Measurements from ENCODE around the gene PRM1.
A peak's percentile ranks its signal among the peaks of the same experiment; 100 is the strongest.

Gene PRM1

DNA sequence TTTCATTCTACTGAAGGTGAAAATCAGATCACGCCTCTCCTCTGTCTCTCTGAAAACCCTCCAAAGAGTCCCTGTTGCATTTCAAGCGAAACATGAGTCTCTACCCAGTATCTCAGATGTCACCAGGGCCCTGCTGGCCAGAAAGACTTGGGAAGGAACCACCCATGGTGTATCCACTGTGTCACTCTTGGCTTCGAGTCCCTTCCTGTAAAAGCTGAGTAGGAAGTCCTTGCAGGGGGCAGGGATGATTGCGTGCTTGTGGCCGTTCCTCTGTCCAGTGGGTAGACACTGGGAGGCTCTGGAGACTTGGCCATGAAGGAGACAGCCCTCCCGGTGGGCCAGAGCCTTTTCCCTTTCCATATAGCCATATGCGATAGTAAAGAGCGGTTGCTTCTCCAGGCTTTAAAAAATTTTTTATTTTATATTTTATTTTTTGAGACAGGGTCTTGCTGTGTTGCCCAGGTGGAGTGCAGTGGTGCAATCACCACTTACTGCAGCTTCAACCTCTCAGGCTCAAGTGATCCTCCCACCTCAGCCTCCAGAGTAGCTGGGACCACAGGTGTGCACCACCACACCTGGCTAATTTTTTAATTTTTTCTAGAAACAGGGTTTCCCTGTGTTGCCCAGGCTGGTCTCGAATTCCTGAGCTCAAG, 45.1 kb upstream of the PRM1 start:
- H3K4me3 ChIP-seq (ENCODE audit: low read length in 2 of 2), result no peak overlapping the region
- no peaks in the 10 kb centered on the region for H3K9me3 ChIP-seq (replicated peaks in 1 of 2; ENCODE audit: control insufficient read depth in 2 of 2, insufficient read depth in 1 of 2, low read depth in 1 of 2, low read length in 2 of 2)
- no peak overlapping the region for H3K4me2 ChIP-seq (ENCODE audit: insufficient read depth, low read length, poor library complexity, severe bottlenecking)
- no peak overlapping the region for H4K91ac ChIP-seq (ENCODE audit: low read depth, low read length, poor library complexity)
- peaks cover 2% of the 10 kb centered on the region for H3K79me1 ChIP-seq (ENCODE audit: low read depth, low read length)
- H3K4ac ChIP-seq (ENCODE audit: low read length), result peak overlapping the region; percentile 60
- H3K9ac ChIP-seq (ENCODE audit: low read depth, low read length, poor library complexity), result no peak overlapping the region
- H2BK12ac ChIP-seq (ENCODE audit: low read length), result no peak overlapping the region
- H2BK5ac ChIP-seq (ENCODE audit: low read length), result no peak overlapping the region
- peak overlapping the region; percentile 53 for H2BK15ac ChIP-seq (ENCODE audit: low read length)
- no peak overlapping the region for H3K23ac ChIP-seq (ENCODE audit: low read depth, low read length, poor library complexity)
- H3K27ac ChIP-seq (replicated peaks; ENCODE audit: low read length), result no peak overlapping the region
- peak overlapping the region; percentile 90 for H3K18ac ChIP-seq (ENCODE audit: low read length)
- H4K8ac ChIP-seq (ENCODE audit: low read depth, low read length), result peak overlapping the region; percentile 67
- no peak overlapping the region for H2AK5ac ChIP-seq (ENCODE audit: low read depth, low read length)
- H2AFZ ChIP-seq (ENCODE audit: low read length), result no peak overlapping the region
- DNase-seq (ENCODE audit: low spot score), result no peak
- H3K14ac ChIP-seq (ENCODE audit: low read length), result no peak overlapping the region
- no peak overlapping the region for H2BK120ac ChIP-seq (ENCODE audit: low read depth, low read length)
- no peaks in the 10 kb centered on the region for H3K36me3 ChIP-seq (replicated peaks in 1 of 2; ENCODE audit: control insufficient read depth in 2 of 2, insufficient read depth in 2 of 2, low read length in 2 of 2)
- WGBS, 2 donors (ENCODE audit: extremely low coverage in 2 of 2, insufficient read length in 2 of 2, insufficient replicate concordance in 1 of 2), result no CpG with 5 or more reads among the region's 9 CpGs
- peaks cover 11 to 21% of the 10 kb centered on the region in 2 donors for H3K4me1 ChIP-seq (ENCODE audit: control insufficient read depth in 2 of 2, insufficient read depth in 1 of 2, low read depth in 1 of 2, low read length in 2 of 2)
- no peaks in the 10 kb centered on the region for H3K27me3 ChIP-seq (ENCODE audit: control insufficient read depth in 3 of 3, insufficient read depth in 3 of 3, low read depth in 1 of 3, low read length in 3 of 3)

DNA sequence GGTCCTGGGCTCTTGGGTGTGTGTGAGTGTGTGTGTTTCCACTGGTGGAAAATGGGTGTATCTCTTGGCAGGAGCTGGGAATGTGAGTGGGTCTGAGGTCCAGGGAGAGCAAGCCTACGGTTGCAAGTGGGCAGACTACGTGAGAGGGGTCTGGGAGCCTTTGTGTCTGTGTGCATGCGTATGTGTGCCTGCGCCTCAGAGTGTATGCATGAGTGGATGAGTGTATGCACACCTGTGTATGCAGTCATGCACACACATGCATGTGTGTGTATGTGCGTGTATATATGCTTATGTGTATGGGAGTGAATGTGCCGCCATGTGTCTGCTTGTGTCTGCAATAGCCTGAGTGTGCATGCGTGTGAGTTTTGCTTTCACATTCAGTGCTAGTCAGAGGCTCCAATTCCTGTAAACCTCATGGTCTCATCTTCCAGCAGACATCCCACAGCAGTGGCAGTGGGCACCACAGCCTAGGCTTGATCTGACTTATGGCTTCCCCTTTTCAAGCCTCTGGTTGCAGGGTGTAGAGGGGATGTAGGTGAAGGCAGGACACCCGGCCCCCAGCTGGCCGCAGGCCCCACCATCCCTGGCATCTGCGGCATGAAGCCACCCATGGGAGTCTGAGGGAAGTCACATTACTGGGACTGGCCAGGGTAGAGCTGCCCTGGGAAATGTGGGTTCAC, 44.4 kb upstream of the PRM1 start:
- H3K36me3 ChIP-seq (replicated peaks in 1 of 2; ENCODE audit: control insufficient read depth in 2 of 2, insufficient read depth in 2 of 2, low read length in 2 of 2), result no peaks in the 10 kb centered on the region
- H2BK120ac ChIP-seq (ENCODE audit: low read depth, low read length), result peak overlapping the region; percentile 62
- peak overlapping the region; percentile 60 for H3K4ac ChIP-seq (ENCODE audit: low read length)
- H2AFZ ChIP-seq (ENCODE audit: low read length), result peak overlapping the region; percentile 46
- no peaks in the 10 kb centered on the region for H3K9me3 ChIP-seq (replicated peaks in 1 of 2; ENCODE audit: control insufficient read depth in 2 of 2, insufficient read depth in 1 of 2, low read depth in 1 of 2, low read length in 2 of 2)
- H3K4me1 ChIP-seq (ENCODE audit: control insufficient read depth in 2 of 2, insufficient read depth in 1 of 2, low read depth in 1 of 2, low read length in 2 of 2), result peaks cover 11 to 21% of the 10 kb centered on the region in 2 donors
- no CpG with 5 or more reads among the region's 10 CpGs for WGBS, 2 donors (ENCODE audit: extremely low coverage in 2 of 2, insufficient read length in 2 of 2, insufficient replicate concordance in 1 of 2)
- peak overlapping the region; percentile 2 for H2BK12ac ChIP-seq (ENCODE audit: low read length)
- peak overlapping the region; percentile 23 for H2AK5ac ChIP-seq (ENCODE audit: low read depth, low read length)
- no peak for DNase-seq (ENCODE audit: low spot score)
- peak overlapping the region; percentile 61 for H2BK15ac ChIP-seq (ENCODE audit: low read length)
- H3K18ac ChIP-seq (ENCODE audit: low read length), result peak overlapping the region; percentile 90
- H3K27ac ChIP-seq (replicated peaks; ENCODE audit: low read length), result no peak overlapping the region
- H4K8ac ChIP-seq (ENCODE audit: low read depth, low read length), result peak overlapping the region; percentile 44
- no peak overlapping the region for H3K9ac ChIP-seq (ENCODE audit: low read depth, low read length, poor library complexity)
- H3K14ac ChIP-seq (ENCODE audit: low read length), result peak overlapping the region; percentile 85
- H3K79me1 ChIP-seq (ENCODE audit: low read depth, low read length), result peaks cover 2% of the 10 kb centered on the region
- peak overlapping the region; percentile 40 for H3K23ac ChIP-seq (ENCODE audit: low read depth, low read length, poor library complexity)
- H3K27me3 ChIP-seq (ENCODE audit: control insufficient read depth in 3 of 3, insufficient read depth in 3 of 3, low read depth in 1 of 3, low read length in 3 of 3), result no peaks in the 10 kb centered on the region
- H3K4me3 ChIP-seq (ENCODE audit: low read length in 2 of 2), result no peak overlapping the region
- H2BK5ac ChIP-seq (ENCODE audit: low read length), result no peak overlapping the region
- H3K4me2 ChIP-seq (ENCODE audit: insufficient read depth, low read length, poor library complexity, severe bottlenecking), result no peak overlapping the region
- H4K91ac ChIP-seq (ENCODE audit: low read depth, low read length, poor library complexity), result no peak overlapping the region

DNA sequence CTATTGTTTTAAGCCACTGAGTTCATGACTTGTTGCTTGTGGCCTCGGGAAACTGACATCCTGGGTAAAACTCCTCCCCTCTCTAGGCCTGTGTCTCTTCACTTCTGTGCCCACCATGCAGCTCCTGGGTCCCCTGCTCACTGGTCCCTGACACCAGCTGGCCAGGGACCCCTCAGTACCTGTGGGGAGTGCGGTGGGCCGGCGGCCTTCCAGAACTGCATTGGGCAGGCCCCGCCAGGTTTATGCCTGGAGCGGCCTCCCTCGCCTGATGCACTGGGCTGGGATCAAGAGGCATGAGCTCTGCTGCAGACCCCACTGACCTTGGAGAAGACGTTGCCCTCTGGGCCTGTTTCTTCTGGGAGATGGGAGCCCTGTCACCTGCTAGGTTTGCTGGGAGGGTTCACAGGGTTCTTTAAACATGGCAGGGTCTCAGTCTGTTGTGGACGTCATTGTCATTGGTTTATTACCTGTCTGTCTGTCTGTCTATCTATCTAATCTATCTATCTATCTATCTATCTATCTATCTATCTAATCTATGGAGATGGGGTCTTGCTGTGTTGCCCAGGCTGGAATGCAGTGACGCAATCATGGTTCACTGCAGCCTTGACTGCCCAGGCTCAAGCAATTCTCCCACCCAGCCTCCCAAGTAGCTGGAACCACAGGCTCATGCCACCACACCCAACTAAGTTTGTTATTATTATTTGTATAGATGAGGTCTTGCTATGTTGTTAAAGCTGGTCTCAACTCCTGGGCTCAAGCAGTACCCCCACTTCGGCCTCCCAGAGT, 42.6 kb upstream of the PRM1 start:
- peak overlapping the region; percentile 14 for H2AK5ac ChIP-seq (ENCODE audit: low read depth, low read length)
- no peak overlapping the region for H2BK5ac ChIP-seq (ENCODE audit: low read length)
- no peak for DNase-seq (ENCODE audit: low spot score)
- H2BK120ac ChIP-seq (ENCODE audit: low read depth, low read length), result peak overlapping the region; percentile 85
- H3K4me2 ChIP-seq (ENCODE audit: insufficient read depth, low read length, poor library complexity, severe bottlenecking), result no peak overlapping the region
- H4K91ac ChIP-seq (ENCODE audit: low read depth, low read length, poor library complexity), result no peak overlapping the region
- no CpG with 5 or more reads among the region's 11 CpGs for WGBS, 2 donors (ENCODE audit: extremely low coverage in 2 of 2, insufficient read length in 2 of 2, insufficient replicate concordance in 1 of 2)
- no peak overlapping the region for H4K8ac ChIP-seq (ENCODE audit: low read depth, low read length)
- H2BK12ac ChIP-seq (ENCODE audit: low read length), result no peak overlapping the region
- peaks cover 2% of the 10 kb centered on the region for H3K79me1 ChIP-seq (ENCODE audit: low read depth, low read length)
- no peak overlapping the region for H3K9ac ChIP-seq (ENCODE audit: low read depth, low read length, poor library complexity)
- no peak overlapping the region for H2BK15ac ChIP-seq (ENCODE audit: low read length)
- H3K14ac ChIP-seq (ENCODE audit: low read length), result no peak overlapping the region
- H3K23ac ChIP-seq (ENCODE audit: low read depth, low read length, poor library complexity), result peak overlapping the region; percentile 13
- H2AFZ ChIP-seq (ENCODE audit: low read length), result peak overlapping the region; percentile 2
- no peak overlapping the region for H3K27ac ChIP-seq (replicated peaks; ENCODE audit: low read length)
- peaks cover 8 to 17% of the 10 kb centered on the region in 2 donors for H3K4me1 ChIP-seq (ENCODE audit: control insufficient read depth in 2 of 2, insufficient read depth in 1 of 2, low read depth in 1 of 2, low read length in 2 of 2)
- peak overlapping the region; percentile 77 for H3K4ac ChIP-seq (ENCODE audit: low read length)
- H3K27me3 ChIP-seq (ENCODE audit: control insufficient read depth in 3 of 3, insufficient read depth in 3 of 3, low read depth in 1 of 3, low read length in 3 of 3), result no peaks in the 10 kb centered on the region
- H3K18ac ChIP-seq (ENCODE audit: low read length), result peak overlapping the region; percentile 81
- no peaks in the 10 kb centered on the region for H3K36me3 ChIP-seq (replicated peaks in 1 of 2; ENCODE audit: control insufficient read depth in 2 of 2, insufficient read depth in 2 of 2, low read length in 2 of 2)
- no peak overlapping the region for H3K4me3 ChIP-seq (ENCODE audit: low read length in 2 of 2)
- peaks cover 0 to 2% of the 10 kb centered on the region in 2 donors for H3K9me3 ChIP-seq (replicated peaks in 1 of 2; ENCODE audit: control insufficient read depth in 2 of 2, insufficient read depth in 1 of 2, low read depth in 1 of 2, low read length in 2 of 2)

DNA sequence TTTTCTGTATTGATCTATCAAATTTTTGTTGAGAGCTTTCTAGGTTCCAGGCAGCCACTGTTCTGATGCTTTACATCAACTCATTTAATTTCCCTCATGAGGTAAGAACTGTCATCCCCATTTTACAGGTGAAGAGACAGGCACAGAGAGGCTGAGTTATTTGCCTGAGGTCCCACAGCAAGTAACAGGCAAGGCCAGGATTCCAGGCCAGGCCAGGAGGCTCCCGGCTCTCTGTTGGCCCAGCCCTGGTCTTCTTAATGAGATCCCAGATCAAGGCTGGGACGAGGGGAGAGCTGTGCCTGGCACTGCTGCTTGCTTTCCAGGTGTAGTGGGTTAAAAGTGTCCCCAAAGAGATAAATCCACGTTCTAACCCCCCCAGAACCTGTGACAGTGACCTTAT, 41.7 kb upstream of the PRM1 start:
- Histone ChIP-seq H3K36me3 (replicated peaks in 1 of 2; ENCODE audit: control insufficient read depth in 2 of 2, insufficient read depth in 2 of 2, low read length in 2 of 2) (no peaks in the 10 kb centered on the region), H4K91ac (ENCODE audit: low read depth, low read length, poor library complexity) (no peak overlapping the region), H3K23ac (ENCODE audit: low read depth, low read length, poor library complexity) (no peak overlapping the region), H2AK5ac (ENCODE audit: low read depth, low read length) (no peak overlapping the region), H3K4me3 (ENCODE audit: low read length in 2 of 2) (no peak overlapping the region), H2BK12ac (ENCODE audit: low read length) (no peak overlapping the region), H3K9me3 (replicated peaks in 1 of 2; ENCODE audit: control insufficient read depth in 2 of 2, insufficient read depth in 1 of 2, low read depth in 1 of 2, low read length in 2 of 2) (peaks cover 0 to 2% of the 10 kb centered on the region in 2 donors), H3K18ac (ENCODE audit: low read length) (no peak overlapping the region), H3K4me1 (ENCODE audit: control insufficient read depth in 2 of 2, insufficient read depth in 1 of 2, low read depth in 1 of 2, low read length in 2 of 2) (peaks cover 2 to 10% of the 10 kb centered on the region in 2 donors), H3K4ac (ENCODE audit: low read length) (no peak overlapping the region), H2BK5ac (ENCODE audit: low read length) (no peak overlapping the region), H2BK15ac (ENCODE audit: low read length) (no peak overlapping the region), H4K8ac (ENCODE audit: low read depth, low read length) (no peak overlapping the region), H3K79me1 (ENCODE audit: low read depth, low read length) (peaks cover 2% of the 10 kb centered on the region), H2BK120ac (ENCODE audit: low read depth, low read length) (no peak overlapping the region), H3K4me2 (ENCODE audit: insufficient read depth, low read length, poor library complexity, severe bottlenecking) (no peak overlapping the region), H3K27me3 (ENCODE audit: control insufficient read depth in 3 of 3, insufficient read depth in 3 of 3, low read depth in 1 of 3, low read length in 3 of 3) (no peaks in the 10 kb centered on the region), H3K14ac (ENCODE audit: low read length) (no peak overlapping the region), H2AFZ (ENCODE audit: low read length) (no peak overlapping the region), H3K9ac (ENCODE audit: low read depth, low read length, poor library complexity) (no peak overlapping the region), H3K27ac (replicated peaks; ENCODE audit: low read length) (no peak overlapping the region)
- DNase-seq (ENCODE audit: low spot score), result no peak
- no CpG with 5 or more reads among the region's 3 CpGs for WGBS, 2 donors (ENCODE audit: extremely low coverage in 2 of 2, insufficient read length in 2 of 2, insufficient replicate concordance in 1 of 2)

All from neuronal stem cell (in vitro differentiated cells).